Activated gamma-delta T cell treated with anti-CD3 and anti-CD28 coated beads, Interleukin-2, amount 50 U/mL, for 16 hours (primary cell): ENCODE data around the gene COL23A1.

ENCODE experiments used
- DNase-seq: peaks from one replicate; pipeline ENCODE4 v3.0.0-alpha.2; 2020; ENCODE audit warnings: low read depth

COL23A1 gene

DNA sequence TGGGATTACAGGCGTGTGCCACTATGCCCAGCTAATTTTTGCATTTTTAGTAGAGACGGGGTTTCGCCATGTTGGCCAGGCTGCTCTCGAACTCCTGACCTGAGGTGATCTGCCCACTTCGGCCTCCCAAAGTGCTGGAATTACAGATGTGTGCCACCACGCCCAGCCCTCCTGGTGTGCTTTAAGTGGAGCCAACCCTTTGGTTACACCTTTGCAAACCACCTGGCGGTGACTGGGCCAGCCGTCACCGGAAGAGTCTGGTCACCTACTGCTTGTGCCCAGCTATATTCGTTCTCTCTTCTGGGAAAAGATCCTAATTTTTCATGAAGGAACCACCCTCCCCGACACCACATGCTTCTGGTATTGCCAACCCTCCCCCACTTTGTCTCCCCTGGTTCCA is 35.9 kb downstream of the COL23A1 start:
- no peak for DNase-seq

DNA sequence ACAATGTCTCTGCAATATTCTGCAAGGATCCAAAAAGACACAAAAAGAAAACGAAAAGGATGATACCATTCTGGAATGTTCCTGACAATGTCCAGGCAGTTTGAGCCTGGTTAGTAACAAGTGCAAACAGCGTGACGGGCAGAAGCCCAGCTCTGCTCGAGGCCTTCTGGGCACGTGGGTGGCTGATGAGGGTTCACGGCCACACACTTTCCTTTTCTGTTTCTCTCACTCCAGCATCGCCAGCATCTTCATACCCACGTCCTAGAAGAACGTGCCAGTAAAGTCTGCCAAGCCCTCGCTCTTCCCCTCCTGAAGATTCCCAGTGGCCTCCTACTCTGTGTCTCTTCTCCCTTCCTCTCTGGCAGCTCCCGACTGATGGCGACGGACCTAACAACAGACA is 36.7 kb downstream of the COL23A1 start:
- no peak for DNase-seq

DNA sequence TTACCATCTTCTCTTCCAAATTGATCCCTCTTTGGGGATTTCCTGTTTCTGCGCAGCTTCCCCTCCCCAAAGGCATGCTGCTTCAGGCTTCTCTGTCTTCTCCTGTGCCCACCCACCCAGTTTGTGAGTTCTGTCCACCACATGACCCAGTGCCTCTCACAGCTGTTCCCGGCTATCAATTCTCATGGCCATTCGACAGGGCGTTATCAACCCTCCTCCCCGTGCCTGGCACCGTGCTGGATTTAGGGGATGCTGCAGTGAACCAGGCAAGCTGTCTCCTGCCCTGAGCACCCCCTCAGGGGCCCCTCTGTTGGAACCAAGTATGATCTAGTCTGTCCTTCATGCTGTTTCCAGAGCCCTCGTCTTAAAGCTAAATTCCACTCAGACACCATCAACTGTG is 38.7 kb downstream of the COL23A1 start:
- no peak for DNase-seq

DNA sequence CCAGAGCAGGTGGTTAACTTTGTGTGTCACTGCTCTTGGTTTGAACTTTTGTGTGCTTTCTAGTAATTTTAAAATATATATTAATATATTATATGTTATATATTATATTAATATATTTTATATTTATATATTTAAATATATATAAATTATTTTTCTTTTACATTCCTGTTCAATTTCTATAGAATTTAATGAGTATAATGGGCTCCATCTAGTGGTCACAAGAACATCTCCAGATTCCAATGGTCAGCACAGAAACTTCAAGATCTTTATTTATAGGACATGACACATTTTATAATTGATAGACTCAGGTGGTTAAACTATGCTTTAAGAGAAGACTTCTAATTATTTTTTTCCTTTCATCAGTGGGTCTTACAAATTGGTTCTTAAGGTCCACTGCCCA is 39.1 kb downstream of the COL23A1 start:
- DNase-seq = no peak

DNA sequence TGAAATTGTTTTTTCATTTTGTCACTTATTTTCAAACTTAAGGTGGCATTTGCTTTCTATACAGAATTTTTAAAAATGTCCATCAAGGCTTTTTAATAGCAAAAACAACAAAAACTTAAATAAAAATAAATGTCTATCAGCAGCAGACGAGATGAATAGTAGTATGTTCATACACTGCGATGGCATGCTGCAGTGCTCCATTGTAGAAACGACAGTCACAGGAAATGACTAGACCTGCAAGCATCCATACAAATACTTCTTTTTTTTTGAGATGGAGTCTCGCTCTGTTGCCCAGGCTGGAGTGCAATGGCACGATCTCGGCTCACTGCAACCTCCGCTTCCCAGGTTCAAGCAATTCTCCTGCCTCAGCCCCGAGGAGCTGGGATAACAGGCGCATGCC is 41.4 kb downstream of the COL23A1 start:
- DNase-seq = no peak

DNA sequence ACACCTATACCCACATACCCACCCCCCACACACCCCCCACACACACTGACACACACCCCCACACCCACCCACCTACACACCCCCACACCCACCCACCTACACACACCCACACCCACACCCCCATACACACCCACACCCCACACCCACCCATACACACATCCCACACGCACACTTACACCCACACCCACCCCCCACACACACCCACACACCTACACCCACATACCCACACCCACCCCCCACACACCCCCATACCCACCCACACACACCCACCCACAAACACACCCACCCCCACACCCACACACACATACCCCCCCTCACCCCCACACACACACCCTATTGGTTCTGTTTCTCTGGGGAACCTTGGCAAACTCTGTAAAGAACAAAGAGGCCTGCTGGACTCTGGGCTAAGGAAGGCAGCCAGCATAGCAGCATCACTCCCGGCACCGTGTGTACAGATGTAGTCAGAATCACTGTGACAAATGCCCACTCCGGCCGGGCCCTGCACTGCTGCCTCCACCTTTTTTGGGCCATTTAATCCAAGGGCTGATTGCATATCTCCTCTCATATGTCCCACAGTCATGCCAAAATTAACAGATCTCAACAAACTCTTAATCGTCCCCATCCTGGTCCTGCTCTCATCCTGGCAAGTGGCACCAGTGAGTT is 42.3 kb downstream of the COL23A1 start:
- DNase-seq = no peak

DNA sequence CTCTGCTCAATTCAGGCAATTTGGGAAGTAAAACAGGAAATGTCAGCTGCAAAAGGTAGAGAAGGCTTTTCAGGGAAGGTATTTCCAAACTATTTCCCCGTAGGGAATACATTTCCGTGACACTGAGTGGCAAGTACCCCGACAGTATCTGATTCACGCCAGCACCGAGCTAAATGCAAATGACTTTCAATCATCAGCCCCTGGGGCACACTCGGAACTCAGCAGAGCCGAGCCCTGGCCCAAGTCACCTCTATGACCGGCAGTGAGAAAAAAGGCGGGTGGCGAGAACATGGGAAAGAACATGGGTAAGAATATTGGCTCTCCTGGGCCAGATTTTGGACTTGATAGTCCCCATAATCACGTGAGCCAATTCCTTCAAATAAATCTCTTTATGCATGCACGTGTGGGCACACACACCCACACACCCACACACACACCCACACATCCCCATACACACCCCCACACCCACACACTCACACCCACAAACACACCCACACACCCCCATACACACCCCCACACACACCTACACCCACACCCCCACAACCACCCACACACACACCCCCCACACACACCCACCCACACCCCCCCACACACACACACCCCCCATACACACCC is 43.0 kb downstream of the COL23A1 start:
- DNase-seq = no peak

DNA sequence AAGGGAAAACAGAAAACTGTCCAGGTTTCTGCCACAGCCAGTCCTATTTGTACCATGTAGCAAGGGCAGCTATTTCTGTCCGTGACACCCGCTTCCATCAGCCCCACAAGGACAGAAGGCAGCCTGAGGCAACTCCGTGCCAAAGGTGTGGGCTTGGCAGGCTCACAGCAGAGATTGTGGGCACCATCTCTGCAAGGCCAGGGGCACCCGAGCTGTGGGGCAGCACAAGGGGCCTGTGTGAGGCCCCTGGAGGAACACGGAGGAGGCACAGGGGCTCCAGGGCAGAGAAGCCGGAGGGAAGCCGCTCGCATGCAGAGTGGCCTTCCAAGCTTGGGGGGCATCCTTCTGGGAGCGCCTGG is 43.5 kb downstream of the COL23A1 start:
- no peak for DNase-seq

DNA sequence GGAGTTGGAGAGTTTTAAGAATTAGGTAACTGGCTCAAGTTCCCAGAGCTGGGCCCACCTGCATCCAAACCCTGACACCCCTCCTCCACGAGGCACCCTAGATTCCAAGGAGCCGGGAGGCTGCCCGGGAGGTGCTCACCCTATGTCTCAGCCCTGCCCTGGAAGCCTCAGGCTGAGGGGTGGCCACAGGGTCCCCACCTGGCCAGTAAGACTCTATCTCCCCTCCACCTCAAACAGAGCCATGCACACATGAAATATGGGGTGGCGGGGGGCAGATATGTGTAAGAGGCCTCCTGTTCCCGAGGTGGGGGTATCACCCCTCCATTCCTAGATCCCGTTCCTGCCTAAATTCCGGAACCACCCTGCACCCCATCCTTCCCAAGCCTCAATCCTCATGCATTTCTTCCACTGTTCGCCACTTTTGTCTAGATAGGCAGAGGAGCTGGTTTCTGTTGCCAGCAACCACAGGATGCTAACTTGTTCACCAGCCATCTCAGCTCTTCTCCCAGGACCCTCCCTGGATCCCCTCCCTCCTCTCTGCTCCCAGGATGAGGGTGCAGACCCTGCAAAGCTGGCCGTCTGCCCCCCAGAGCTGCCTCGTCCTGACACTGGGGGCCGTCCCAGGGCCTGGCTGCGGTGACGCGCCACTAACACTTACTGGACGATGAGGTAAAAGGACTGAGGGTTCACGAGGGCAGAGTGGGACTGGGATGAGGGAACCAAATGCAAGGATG is 44.1 kb downstream of the COL23A1 start:
- DNase-seq = no peak

DNA sequence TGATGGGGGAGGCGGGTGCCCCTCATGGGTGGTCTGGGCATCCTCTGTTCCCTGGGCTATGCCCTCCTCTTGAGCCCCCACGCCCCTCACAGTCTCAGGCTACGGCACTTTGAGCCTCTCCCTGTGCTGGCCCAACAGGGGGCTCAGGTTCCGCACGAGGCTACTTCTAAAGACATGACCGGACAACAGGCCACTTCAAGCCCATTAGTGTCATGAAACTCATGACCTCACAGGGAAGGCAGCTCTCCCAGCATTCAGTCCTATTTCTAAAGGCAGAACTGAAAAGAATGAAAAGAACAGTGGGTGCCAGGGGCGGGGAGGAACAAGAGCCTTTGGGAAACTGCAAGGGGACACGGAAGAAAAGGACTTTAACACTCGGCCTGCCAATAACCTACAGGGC is 45.0 kb downstream of the COL23A1 start:
- no peak for DNase-seq

DNA sequence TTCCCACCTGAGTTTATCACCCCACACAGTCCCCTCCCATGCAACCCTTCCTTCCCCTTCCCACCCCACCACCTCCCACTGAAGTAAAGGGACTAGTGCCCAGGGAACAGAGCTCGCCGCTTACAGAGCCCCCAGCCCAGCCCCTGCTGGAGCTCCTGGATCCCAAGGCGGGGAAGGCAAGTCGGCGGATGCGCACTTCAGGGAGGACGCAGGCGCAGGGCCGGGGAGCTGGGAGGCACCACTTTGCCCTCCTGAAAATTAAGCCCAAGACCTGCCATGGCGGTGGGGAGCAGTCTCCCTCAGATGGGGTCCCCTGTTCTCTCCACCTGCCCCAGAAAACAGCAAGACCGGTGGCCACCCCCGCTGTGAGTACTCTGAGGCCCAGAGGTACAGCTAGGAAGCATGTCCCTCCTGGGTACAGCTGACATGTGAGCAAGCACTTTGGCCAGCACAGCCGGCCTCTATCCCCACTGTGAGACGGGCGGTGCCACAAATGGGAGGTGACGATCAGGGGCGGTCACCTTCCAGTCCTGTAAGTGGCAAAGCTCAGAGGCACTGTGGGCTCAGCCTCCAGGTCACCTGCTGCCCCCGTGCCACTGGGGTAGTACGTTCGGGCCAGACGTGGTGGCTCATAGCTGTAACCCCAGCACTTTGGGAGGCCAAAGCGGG is 45.9 kb downstream of the COL23A1 start:
- no peak for DNase-seq

DNA sequence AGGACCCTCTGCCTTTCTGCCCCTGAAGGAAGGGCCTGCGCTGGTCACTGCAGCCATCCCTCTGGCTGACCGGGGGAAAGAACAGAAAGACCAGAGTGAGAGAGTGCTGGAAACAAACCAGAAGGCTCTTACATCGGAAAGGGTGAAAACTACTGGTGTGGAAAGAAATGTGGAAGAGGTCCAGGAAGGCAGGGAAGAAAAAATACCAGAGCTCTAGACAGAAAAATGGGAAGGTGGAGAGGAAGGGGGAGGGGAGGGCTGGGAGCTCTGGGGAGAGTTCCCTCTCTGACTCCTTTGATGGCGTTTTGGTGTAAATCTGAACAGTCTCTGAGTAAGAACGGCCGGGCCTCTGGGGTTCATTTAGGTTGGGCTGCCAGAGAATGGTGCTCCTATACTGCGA is 47.7 kb downstream of the COL23A1 start:
- DNase-seq = no peak

DNA sequence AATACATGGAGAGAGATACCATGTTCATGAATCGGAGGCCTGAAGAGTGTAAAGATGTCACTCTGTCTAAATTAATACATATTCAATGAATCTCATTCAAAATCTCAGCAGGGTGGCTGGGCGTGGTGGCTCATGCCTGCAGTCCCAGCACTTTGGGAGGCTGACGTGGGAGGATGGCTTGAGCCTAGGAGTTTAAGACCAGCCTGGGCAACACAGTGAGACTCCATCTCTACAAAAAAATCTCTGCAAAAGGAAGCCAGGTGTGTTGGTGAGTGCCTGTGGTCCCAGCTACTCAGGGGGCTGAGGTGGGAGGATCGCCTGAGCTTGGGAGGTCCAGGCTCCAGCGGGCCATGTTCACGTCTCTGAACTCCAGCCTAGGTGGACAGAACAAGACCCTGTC is 49.7 kb downstream of the COL23A1 start:
- no peak for DNase-seq

DNA sequence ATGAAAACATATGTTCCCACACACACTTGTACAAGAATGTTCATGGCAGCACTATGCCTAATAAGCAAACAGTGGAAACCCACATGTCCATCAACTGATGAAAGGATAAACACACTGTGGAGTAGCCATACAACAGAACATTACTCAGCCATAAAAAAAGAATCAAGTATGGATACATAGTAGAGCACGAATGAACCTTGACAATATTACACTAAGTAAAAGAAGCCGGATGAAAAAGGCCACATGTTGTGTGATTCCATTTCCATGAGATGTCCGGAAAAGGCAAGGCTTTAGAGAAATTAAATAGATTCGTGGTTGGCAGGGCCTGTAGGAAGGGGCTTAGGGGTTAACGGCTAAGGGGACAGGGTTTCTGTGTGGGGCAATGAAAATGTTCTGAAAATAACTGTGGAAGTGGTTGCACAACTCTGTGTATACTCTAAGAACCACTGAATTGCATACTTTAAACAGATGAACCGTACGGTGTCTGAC is 51.4 kb downstream of the COL23A1 start:
- DNase-seq = no peak

DNA sequence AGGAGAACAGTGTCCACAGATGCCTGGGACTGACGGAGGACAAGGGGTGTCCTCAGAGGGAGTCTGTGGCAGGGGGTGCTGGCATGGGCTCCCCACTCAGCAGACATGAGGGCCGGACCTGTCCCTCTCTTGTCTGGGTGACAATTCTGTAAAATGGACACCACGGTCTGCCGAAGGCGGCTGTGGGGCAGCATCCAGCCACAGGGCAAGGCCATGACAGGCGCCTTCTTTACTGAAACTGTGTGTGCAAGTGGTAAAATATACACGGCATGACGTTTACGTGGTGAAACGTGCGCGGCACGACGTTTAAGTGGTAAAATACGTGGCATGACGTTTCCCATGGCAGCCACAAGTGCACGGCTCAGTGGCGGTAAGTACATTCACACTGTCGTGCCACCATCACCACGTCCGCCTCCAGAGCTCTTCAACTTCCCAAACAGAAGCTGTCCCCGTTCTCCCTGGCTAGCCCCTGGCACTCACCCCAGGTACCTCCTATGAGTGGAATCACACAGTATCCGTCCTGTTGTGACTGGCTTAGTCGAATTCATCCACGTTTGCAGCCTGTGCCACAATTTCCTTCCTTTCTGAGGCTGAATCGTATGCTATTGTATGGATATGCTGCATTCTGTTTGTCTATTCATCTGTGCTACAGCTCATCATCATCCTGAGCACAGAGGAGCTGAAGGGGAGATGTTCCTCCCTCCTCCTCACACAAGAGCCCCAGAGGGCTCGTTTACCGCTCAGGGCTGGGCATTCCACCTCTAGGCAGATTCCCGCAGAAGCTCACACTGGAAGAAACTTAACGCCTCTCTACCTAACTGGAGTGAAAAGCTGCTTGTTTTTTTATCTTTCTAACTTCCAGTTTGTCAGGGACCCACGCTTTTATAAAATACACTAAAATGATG is 52.5 kb downstream of the COL23A1 start:
- DNase-seq = no peak

DNA sequence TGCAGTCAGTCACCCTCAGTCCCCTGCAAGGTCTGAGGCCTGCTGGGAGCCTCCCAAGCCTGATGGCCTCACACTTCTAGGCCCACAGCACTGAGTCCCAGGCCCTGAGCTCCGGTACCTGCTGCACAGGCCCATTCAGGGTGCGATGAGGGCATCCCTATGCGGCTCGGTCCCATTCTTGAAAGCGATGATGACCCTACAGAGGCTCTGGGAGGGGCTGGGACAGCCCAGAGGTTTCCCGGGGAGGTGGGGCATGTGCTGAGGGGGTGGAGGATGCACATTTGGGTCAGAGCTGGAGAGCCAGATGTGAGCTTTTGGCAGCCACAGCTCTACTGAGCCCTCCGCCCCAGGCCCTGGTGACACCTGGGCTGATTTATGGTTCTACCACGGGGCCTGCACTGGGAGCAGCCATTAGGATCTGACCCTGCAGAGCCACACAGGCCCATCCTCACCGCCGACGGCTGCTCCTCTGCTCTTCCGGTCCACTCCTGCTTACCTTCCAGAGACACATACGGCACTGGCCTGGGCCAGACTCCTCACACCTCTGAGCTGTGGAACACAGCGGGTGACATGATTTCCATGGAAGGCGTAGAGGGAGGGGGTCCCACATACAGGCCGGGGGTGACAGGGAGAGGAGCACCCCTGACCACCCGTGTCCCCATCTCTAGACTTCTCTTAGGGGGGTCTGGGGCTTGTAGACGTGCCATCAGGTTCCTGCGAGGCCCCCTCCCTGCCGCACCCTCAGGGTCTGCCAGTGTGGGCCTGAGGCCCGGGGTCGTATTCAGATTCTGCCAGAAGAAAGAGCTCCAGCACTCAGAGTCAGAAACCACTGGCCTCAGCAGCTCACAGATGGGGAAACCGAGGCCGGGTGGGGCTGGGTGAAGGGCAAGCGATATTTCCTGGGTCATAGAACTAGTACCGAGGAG is 53.4 kb downstream of the COL23A1 start:
- DNase-seq = no peak

DNA sequence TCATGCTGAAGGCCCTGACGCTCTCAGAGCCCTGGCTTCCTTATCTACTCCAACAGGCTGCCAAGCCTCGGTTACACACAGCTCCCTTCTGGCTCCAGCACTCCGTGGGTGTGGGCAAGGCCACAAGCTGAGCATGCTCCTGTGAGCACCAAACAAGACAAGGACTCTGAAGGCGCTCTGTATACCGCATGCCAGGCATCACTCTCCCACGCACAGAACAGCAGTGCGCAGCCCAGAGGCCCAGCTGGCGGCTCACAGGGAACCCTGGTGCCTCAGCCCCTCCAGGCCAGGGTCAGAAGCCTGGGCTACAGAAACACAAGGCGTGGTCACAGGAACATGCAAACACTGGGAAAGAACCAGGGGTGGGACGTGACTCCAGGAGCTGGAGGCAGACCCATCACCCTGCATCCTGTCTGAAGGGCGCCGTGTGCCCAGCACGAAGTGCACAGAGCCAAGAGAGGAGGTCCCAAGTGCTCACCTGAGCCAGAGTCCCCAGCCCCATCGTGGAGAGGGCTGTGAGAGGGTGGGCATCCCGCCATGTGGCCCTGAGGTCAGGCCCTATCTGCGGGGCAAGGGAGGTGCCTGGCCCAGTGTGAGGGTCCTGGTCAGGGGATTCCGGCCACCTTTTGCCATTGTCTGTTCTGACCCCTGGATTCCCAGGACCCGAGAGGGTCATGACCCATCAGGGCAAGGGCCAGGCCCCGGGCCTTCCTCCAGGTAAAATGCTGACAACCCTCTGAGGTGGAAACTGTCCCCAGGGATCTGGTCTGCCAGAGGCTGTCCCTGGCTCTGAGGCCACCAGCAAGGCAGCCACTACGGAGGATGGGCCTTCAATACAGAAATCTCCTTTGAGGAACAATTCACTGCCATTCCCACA is 54.7 kb downstream of the COL23A1 start:
- no peak for DNase-seq

DNA sequence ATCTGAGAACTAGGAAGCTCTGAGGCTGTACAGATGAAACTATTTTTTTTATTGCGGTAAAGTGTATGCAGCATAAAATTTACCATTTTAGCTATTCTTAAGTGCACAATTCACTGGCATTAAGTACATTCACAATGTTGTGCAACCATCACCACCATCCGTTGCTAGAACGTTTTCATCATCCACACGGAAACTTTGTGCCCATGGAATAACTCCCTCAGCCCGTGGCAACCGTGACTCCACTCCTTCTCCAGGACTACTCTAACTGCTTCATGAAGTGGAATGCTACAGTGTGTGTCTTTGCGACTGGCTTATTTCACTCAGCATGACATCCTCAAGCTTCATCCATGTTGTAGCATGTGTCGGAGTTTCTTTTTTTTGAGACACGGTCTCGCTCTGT is 57.1 kb downstream of the COL23A1 start:
- no peak for DNase-seq

DNA sequence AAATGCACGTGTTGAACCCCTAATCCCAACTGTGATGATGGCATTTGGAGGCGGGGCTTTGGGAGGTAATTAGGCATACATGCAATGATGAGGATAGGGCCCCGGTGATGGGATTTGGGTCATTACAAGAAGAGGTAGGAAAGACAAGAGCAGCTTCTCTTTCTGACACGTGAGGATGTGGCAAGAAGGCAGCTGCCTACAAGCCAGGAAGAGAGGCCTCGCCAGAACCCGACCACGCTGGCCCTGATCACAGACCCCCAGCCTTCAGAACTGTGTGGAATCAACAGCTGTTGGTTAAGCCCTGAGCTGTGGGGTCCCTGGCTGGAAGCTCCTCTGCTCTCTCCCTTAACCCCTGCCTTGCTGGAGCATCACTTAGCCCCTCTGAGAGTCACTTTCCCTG is 57.5 kb downstream of the COL23A1 start:
- DNase-seq = no peak

DNA sequence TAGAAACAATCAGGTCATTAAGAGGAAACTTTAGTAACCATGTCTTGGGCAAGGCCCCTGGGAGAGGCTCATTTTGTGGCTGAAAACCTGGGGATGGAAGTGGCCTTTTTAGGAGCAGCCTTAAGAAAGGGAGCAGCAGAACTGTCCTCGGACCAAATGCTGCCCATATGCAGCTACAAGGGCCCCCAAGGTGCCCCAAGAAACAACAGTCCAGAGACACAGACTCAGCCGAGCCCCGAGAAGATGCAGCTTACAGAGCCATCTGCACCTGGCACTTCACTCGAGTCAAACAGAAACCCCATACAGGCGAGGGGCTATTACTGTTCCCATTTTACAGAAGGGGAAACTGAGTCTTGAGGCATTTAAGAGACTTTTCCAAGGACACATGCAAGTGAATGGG is 58.0 kb downstream of the COL23A1 start:
- no peak for DNase-seq
